ENCODE measurements around the gene SSTR3.

DNA sequence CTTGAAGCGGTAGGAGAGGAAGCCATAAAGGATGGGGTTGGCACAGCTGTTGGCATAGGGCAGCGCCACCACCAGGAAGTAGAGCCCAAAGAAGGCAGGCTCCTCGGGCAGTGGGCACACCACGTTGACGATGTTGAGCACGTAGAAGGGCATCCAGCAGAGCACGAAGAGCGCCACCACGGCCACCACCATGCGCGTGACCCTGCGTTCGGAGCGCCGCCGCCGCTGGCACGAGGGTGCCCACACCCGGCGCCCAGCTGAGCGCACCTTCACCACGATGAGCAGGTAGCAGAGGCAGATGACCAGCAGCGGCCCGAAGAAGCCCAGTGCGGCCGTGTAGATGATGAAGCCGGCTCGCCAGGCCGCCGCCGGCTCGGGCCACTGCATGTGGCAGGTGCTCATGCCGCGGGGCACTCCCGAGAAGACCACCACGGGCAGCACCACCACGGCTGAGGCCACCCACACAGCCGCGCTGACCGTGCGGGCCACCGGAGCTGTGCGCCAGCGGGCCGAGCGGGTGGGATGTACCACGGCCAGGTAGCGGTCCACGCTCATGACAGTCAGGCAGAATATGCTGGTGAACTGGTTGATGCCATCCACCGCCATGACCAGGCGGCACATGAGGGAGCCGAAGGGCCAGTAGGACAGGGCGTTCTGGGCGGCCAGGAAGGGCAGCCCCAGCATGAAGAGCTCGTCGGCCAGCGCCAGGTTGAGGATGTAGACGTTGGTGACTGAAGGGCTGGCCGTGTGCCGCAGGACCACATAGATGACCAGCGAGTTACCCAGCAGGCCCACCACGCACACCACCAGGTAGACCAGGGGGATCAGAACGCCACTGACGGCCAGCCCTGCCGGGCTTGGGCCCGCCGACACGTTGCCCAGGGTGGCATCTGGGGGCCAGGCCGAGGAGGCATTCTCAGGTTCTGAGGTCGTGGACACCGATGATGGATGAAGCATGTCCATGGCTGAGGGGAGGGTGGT, 5.1 kb downstream of the SSTR3 start:
- TF ChIP-seq CTCF (conservative IDR thresholded peaks at IDR 0.05; ENCODE audit: low read depth, low read length) (no peak), POLR2A (IDR thresholded peaks at IDR 0.05; ENCODE audit: low read depth, low read length) (no peak), RAD21 (IDR thresholded peaks at IDR 0.05; ENCODE audit: low read length) (no peak), FOS (IDR thresholded peaks at IDR 0.05; ENCODE audit: low read depth, low read length) (no peak), MAFK (IDR thresholded peaks at IDR 0.05; ENCODE audit: low read depth, low read length) (no peak), RCOR1 (IDR thresholded peaks at IDR 0.05; ENCODE audit: insufficient replicate concordance, low read length) (no peak), SMC3 (IDR thresholded peaks at IDR 0.05; ENCODE audit: low read depth, low read length) (no peak)
